Panc1 (cell line): Measurements from ENCODE around the gene GPC6.

ENCODE experiments used
- CTCF ChIP-seq: fragments of 450-650 bp; IDR thresholded peaks from 2 replicates; pipeline ENCODE4 v1.5.1; 2017; ENCODE audit warnings: mild to moderate bottlenecking
- POLR2AphosphoS5 ChIP-seq: IDR thresholded peaks from 2 replicates; pipeline ENCODE4 v1.6.1; 2012; ENCODE audit warnings: mild to moderate bottlenecking, low read depth, low read length, moderate library complexity
- REST ChIP-seq, 2 experiments: IDR thresholded peaks; 2 replicates each; pipeline ENCODE4 v1.6.1; 2011 to 2012; ENCODE audit warnings: low read depth in 2 of 2, control low read depth in 1 of 2, low read length in 1 of 2, mild to moderate bottlenecking in 1 of 2, moderate library complexity in 1 of 2; ENCODE audit not compliant: insufficient read depth in 1 of 2
- TCF7L2 ChIP-seq: IDR thresholded peaks from 2 replicates; pipeline ENCODE4 v1.6.1; 2011; ENCODE audit warnings: mild to moderate bottlenecking, low read depth, low read length, inconsistent platforms

GRCh38 chr13:93991569-93991968 lies 765.0 kb downstream of the GPC6 start:
- TF ChIP-seq CTCF (no peak), REST (IDR thresholded peaks at IDR 0.05; ENCODE audit: insufficient read depth in 1 of 2, low read depth in 2 of 2, low read length in 1 of 2) (no peak), POLR2AphosphoS5 (no peak), TCF7L2 (no peak)
